Endodermal cell (in vitro differentiated cells): ENCODE measurements around the gene KIF1A. TPM values are rescaled to one million over a fixed set of nuclear protein-coding genes. Genes with fewer than 3 reads are reported as not detected.

Experiments
- DNase-seq: peaks from one replicate; pipeline ENCODE4 v3.0.0-alpha.2; 2017
- H3K27ac ChIP-seq: 2 replicates; pipeline ENCODE4 v1.5.1; 2013; ENCODE audit warnings: mild to moderate bottlenecking, low read depth, low read length, moderate library complexity
- H3K27me3 ChIP-seq: 2 replicates; pipeline ENCODE4 v1.6.1; 2013; ENCODE audit warnings: mild to moderate bottlenecking, low read length, moderate library complexity; ENCODE audit not compliant: insufficient read depth, control insufficient read depth, poor library complexity, severe bottlenecking
- H3K36me3 ChIP-seq: 2 replicates; pipeline ENCODE4 v1.7.0; 2013; ENCODE audit warnings: mild to moderate bottlenecking, low read length, moderate library complexity; ENCODE audit not compliant: control insufficient read depth, insufficient read depth
- H3K4me1 ChIP-seq: one replicate; pipeline ENCODE4 v1.7.0; 2013; ENCODE audit warnings: low read length; ENCODE audit not compliant: control insufficient read depth, insufficient read depth
- H3K4me3 ChIP-seq: 2 replicates; pipeline ENCODE4 v1.5.1; 2013; ENCODE audit warnings: mild to moderate bottlenecking, low read length, moderate library complexity
- H3K9ac ChIP-seq: 2 replicates; pipeline ENCODE4 v1.6.1; 2013; ENCODE audit warnings: mild to moderate bottlenecking, low read length, moderate library complexity; ENCODE audit not compliant: poor library complexity, severe bottlenecking; ENCODE audit errors: extremely low read depth
- H3K9me3 ChIP-seq: 2 replicates; pipeline ENCODE4 v1.6.1; 2013; ENCODE audit warnings: mild to moderate bottlenecking, low read length, moderate library complexity; ENCODE audit not compliant: control insufficient read depth
- H3K27ac Mint-ChIP-seq: 2 replicates; pipeline ENCODE4 v1.8.0; 2020; ENCODE audit warnings: mixed read lengths
- H3K27me3 Mint-ChIP-seq: 2 replicates; pipeline ENCODE4 v1.8.0; 2021; ENCODE audit warnings: mild to moderate bottlenecking, mixed read lengths; ENCODE audit not compliant: insufficient read depth
- H3K36me3 Mint-ChIP-seq: 2 replicates; pipeline ENCODE4 v1.8.0; 2020; ENCODE audit warnings: low read depth, mixed read lengths
- H3K4me1 Mint-ChIP-seq: 2 replicates; pipeline ENCODE4 v1.8.0; 2020; ENCODE audit warnings: mixed read lengths
- H3K4me3 Mint-ChIP-seq: 2 replicates; pipeline ENCODE4 v1.8.0; 2020; ENCODE audit warnings: mild to moderate bottlenecking, moderate library complexity, mixed read lengths
- H3K9me3 Mint-ChIP-seq: 2 replicates; pipeline ENCODE4 v1.8.0; 2020; ENCODE audit warnings: mild to moderate bottlenecking, mixed read lengths
- WGBS, 2 experiments: methylation state at CpG; one replicate each; pipeline versions ENCODE4 v1.1.5 to v1.1.7; 2013; ENCODE audit warnings: missing lambda C conversion rate in 2 of 2, mixed read lengths in 1 of 2; ENCODE audit not compliant: insufficient coverage in 1 of 2, insufficient read length in 1 of 2; 5-methylcytosine and 5-hydroxymethylcytosine counted together
- total RNA-seq, 2 donors: library from RNA; stranded (reverse); fragmentation: NEBNext Ultra II Directional in 1 of 2; extraction: Animal tissue kit (Norgen Biotek cat#: 25700) in 1 of 2; gene quantifications; 2 replicates in 1 of 2; 3 replicates in 1 of 2; pipeline ENCODE4 v1.2.1, GENCODE V29; 2021
- TF ChIP-seq, protein P1 (sequence below): fragments of 200-600 bp; sonication (generic); conservative IDR thresholded peaks from 2 replicates; pipeline ENCODE4 v1.5.0; 2021; ENCODE audit warnings: antibody characterized with exemption, mild to moderate bottlenecking

KIF1A gene
- total RNA-seq, 2 donors from 2014 or later: 58.8 to 83.1 TPM

DNA sequence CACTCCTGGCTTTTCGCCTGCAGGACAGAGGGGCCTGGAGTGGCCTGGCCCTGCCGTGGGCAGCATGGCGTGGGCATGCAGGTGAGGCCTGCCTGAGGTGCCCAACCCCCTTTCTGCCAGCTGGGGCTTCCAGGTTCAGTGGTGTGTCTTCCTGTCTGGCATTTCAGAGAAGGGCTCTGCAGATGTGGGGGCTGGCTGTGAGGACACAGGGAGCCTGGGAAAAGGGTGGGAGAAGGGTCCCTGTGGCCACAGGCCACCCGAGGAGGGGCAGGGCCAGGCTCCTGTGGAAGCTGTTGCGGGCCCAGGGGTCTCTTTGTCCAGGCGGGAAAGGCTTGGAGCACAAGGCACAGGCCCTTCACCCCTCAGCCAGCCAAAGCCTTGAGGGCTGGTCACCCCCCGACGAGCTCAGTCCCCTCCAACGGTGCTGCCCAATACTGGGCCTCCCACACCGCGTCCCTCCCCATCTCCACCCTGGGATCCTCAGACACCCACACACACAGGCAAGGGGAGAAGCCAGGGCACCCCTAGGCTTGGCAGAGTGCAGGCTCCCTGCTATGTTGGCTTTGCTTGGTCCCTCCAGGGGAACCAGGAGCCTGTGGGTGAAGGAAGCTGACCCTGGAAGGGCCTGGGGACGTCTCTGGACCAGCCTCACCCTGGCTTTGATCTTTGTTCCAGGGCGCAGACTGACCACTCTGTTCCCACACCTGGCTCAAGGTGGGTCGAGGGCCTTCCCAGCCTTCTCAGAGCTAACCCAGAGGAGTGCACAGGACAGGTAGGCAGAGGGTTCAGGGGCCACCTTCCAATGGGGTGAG is 132.1 kb downstream of the KIF1A start:
- Mint-ChIP-seq H3K27me3 (no peaks in the 10 kb centered on the region), H3K4me1 (peaks cover 6% of the 10 kb centered on the region), H3K9me3 (no peaks in the 10 kb centered on the region), H3K27ac (no peak overlapping the region), H3K4me3 (no peak overlapping the region), H3K36me3 (no peaks in the 10 kb centered on the region)
- Histone ChIP-seq H3K9me3 (no peaks in the 10 kb centered on the region), H3K36me3 (no peaks in the 10 kb centered on the region), H3K4me1 (no peaks in the 10 kb centered on the region), H3K9ac (no peak overlapping the region), H3K4me3 (no peak overlapping the region), H3K27me3 (no peaks in the 10 kb centered on the region), H3K27ac (no peak overlapping the region)
- TF ChIP-seq, protein P1, sequence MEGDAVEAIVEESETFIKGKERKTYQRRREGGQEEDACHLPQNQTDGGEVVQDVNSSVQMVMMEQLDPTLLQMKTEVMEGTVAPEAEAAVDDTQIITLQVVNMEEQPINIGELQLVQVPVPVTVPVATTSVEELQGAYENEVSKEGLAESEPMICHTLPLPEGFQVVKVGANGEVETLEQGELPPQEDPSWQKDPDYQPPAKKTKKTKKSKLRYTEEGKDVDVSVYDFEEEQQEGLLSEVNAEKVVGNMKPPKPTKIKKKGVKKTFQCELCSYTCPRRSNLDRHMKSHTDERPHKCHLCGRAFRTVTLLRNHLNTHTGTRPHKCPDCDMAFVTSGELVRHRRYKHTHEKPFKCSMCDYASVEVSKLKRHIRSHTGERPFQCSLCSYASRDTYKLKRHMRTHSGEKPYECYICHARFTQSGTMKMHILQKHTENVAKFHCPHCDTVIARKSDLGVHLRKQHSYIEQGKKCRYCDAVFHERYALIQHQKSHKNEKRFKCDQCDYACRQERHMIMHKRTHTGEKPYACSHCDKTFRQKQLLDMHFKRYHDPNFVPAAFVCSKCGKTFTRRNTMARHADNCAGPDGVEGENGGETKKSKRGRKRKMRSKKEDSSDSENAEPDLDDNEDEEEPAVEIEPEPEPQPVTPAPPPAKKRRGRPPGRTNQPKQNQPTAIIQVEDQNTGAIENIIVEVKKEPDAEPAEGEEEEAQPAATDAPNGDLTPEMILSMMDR: no peak
- DNase-seq: peak; percentile 41
- 89 to 92% methylated on average over 5 to 14 of the region's 14 CpGs for WGBS, 2 experiments

DNA sequence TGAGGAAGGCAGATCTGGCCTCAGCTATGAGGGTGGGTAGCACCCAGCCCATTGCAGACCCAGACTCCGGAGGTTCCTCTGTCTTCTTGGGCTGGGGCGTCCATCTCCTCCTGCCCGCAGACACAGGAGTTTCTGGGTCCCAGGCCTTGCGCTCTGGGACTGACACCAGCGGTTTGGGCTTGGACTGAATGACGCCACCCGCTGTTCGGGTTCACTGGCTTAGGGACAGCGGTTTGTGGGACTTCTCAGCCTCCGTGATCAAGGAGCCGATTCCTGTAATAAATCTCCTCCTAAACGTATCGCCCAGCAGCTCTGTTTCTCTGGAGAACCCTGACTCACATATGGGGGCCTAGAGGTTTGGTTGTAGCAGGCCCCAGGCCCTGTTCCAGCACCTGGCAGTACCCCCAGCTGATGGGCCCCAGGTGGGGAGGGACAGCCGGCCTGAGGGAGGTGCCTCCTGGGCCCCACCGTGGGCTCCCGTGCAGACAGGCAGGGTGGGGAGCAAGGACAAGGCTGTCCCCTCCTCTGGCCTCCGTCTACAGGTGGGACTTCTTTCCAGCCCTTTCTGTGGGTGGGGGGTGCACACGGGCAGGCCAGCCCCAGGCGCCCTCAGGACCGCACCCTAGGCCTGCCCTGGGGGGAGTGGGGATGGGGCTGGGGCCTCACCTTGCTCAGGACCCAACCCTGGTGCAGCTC is 132.8 kb downstream of the KIF1A start:
- no peaks in the 10 kb centered on the region for H3K9me3 Mint-ChIP-seq
- DNase-seq: no peak
- H3K4me1 ChIP-seq: no peaks in the 10 kb centered on the region
- H3K27ac Mint-ChIP-seq: no peak overlapping the region
- no peaks in the 10 kb centered on the region for H3K27me3 ChIP-seq
- no peak overlapping the region for H3K27ac ChIP-seq
- TF ChIP-seq, protein P1: no peak
- H3K36me3 ChIP-seq: no peaks in the 10 kb centered on the region
- H3K4me3 Mint-ChIP-seq: no peak overlapping the region
- H3K9me3 ChIP-seq: no peaks in the 10 kb centered on the region
- H3K27me3 Mint-ChIP-seq: no peaks in the 10 kb centered on the region
- no peak overlapping the region for H3K9ac ChIP-seq
- 92 to 95% methylated on average over 12 to 20 of the region's 20 CpGs for WGBS, 2 experiments
- peaks cover 6% of the 10 kb centered on the region for H3K4me1 Mint-ChIP-seq
- H3K36me3 Mint-ChIP-seq: no peaks in the 10 kb centered on the region
- no peak overlapping the region for H3K4me3 ChIP-seq

DNA sequence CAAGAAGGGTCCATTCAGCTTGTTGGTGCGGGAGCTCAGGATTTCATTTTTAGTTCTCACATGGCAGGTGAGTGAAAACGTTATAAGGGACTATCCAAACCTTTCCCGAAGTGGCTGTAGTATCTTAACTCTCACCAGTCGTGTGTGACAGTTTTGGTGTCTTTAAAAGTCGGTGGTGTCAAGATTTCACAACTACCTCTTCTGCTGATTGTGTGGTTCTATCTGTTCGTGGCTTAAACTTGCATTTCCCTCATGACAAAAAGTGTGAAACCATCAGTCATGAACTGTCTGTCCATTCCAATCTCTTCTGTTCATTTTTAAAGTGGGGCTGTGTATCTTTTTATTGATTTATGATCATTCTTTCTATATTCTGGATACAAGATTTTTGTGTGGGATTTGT is 133.6 kb downstream of the KIF1A start:
- no peak for DNase-seq
- Mint-ChIP-seq H3K27ac (no peak overlapping the region), H3K36me3 (no peaks in the 10 kb centered on the region), H3K4me3 (no peak overlapping the region), H3K4me1 (peaks cover 6% of the 10 kb centered on the region), H3K27me3 (no peaks in the 10 kb centered on the region), H3K9me3 (no peaks in the 10 kb centered on the region)
- Histone ChIP-seq H3K27me3 (no peaks in the 10 kb centered on the region), H3K9ac (no peak overlapping the region), H3K4me1 (no peaks in the 10 kb centered on the region), H3K4me3 (no peak overlapping the region), H3K27ac (no peak overlapping the region), H3K36me3 (no peaks in the 10 kb centered on the region), H3K9me3 (no peaks in the 10 kb centered on the region)
- WGBS, 2 experiments: 87 to 92% methylated on average over 6 of the region's 6 CpGs
- TF ChIP-seq, protein P1: no peak
